ENCODE data around the gene BCAS3.

BCAS3 gene

DNA sequence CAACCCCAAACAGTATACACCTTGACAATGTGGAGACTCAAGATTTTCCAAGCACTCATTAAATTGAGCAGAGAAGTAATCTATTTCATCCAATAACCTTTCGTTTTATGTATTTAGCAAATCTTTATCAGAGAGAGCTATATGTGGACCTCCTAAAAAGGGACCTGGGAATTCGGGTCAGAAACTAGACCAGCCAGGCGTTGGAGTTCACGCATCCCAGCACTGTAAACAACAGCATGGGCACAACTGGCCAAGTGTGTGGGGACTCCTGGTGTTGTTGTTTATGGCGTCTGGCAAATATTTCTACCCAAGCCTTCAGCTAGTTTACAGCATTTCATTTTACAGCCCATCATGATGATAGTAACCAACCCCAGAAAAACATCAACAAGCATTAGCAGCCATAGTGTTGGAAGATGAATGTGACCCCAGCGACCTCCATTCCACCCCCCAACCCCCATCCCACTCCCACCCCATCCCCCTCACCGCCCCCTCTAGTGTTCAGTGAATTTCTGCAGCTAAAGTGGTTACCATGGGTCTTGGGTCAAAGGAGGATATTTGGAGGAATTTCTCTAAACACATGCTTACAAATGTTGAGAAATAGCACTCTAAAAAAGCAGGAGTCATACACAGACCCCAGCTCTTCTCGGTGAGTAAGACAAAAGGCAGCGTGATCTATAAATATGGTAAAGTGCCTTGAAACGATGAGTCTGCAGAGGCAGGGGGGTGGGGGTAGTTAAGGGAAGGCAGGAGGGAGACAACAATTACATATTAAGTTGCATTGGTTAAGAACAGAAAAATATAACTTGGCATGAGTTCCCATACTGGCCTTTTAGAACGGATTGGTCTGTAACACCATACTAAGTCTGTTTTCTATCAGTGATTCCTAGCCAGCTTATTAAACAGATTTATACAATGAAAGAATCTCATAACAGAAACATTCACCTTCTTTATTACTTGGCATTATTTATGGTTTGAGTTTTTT lies 630.5 kb downstream of the BCAS3 start:
- DNase-seq = no peak

DNA sequence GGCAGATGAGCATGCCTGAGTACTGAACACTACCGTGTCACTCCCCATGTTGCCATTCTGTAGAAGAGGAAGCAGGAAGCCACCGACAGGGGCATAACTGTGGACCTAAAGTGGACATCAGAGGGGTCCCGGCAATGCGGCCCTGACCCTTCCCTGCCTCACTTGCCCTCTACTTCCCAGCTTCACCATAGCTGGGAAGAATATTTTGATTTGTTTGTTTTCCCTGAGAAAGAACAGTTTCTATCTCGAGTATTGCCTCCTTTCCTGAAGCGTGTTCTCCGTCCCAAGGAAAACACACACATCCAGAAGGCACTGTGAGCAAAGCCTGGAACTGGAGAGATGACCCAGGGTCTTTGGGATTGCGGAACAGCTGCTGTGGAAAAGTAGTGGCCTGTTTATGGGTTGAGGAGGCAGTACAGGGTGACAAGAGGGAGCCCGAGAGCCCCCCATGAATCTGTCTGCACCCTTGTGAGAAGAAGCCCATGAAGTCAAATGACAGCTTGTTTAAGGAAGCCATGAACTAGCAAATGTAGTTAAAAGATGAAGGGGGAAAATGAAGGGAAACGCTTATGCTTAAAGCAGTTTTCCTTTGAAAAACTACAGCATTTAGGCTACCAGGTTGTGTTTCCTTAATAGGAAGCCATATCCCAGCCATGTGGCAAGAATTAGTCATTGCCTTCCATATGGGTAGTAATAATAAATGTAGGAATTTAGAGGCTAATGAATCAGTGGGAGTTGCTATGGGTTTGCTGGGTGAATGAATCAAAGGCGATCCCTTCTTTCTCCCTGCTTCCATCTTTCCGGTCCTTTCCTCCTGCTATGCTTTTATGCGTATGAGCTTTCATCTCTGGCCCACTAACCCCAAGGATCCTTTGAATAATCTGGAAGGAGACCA lies 632.0 kb downstream of the BCAS3 start:
- no peak for DNase-seq

DNA sequence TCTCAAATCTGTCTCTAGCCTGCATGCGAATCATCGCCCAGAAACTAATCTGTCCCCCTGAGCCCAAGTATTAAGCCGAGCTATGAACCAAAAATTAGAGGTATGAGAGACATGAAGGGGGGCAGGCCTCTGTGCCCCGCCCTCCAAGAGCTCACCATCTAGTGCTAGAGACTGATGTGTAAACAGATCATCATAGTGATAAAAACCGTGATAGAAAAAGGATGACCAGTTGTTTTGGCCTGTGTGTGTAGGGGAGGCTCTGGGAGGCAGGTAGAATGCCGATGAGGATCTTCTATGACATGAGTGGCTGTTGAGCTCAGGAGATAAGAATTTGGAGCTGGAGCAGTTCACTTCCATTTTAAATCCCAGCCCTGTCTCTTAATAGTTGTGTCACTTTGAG lies 632.9 kb downstream of the BCAS3 start:
- DNase-seq = no peak

DNA sequence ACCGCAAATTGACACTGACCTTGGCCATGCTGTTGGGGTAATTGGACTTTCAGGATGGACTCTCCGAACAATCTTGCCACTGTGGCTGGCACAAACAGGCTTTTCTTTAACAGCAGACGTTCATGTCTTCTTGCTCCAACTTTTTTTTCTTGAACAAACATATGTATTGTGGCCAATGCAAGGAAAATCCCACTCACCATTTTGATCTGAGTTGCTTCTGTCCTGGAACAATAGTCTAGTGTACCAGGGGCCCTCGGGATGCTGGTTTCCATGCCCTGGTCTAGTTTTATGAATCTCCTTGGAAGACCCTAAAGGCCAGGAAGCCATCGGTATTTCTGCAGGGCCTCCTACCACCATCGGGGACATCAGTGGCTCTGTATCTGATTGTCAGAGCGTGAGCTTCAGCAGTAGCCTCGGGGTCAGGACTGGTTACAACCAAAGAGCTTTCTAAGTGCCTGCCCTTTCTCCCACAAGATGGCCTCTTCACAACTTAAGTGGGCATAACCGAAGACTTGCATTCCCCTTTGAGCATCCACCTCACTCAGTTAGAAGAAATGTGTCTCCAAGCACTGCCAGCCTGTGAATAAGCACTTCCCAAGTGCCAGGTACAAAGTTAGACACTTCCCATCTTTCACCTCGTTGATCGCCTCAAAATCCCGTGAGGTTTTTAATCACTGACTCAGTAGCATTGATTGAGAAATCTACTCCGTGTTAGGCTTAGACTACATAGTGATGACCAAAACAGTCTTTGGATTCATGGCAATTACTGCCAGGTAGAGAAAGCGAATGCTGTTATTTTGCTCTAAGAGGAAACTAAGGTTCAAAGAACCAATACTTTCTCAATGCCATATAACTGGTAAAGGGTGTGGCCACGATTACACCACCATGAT lies 635.0 kb downstream of the BCAS3 start:
- DNase-seq = no peak

DNA sequence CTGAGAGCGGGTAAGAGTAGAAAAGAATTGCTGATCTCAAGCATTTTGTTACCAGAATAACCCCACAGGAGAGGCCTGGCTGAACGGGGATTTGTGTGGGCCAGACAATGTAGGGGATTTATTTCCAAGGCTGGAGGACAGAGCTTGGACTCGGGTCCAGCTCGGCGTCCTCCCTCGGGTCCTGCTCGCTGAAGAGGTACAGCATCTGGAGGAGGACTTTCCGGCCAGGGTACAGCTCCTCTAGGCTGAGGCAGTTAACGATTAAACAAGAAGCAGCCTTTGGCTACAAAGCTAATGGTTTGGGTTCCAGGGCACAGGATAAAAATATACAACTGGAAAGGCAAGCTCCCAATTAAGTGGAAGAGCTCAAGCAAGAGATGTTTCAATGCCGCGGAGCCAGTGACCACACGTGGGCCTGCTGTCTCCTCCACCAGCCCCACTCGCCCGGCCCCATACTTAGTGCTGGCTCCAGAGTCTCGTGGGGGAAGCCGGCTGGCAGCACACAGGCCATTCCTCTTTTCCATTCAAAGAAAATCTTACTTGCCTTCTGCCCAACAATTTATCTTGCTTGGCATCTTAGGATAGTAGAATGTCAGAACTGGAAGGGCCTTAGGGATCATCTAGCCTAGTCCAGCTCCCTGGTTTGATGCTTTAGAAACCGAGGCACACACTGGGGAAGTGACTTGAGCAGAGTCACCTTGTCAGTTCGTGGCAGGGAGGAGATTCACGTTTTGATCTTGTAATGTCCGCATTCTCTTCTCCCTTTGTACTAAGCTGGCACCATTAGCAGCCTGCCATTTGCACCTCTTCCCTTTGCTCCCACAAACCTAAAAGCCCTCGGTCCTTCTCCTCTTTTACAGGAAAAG lies 636.0 kb downstream of the BCAS3 start:
- no peak for DNase-seq

DNA sequence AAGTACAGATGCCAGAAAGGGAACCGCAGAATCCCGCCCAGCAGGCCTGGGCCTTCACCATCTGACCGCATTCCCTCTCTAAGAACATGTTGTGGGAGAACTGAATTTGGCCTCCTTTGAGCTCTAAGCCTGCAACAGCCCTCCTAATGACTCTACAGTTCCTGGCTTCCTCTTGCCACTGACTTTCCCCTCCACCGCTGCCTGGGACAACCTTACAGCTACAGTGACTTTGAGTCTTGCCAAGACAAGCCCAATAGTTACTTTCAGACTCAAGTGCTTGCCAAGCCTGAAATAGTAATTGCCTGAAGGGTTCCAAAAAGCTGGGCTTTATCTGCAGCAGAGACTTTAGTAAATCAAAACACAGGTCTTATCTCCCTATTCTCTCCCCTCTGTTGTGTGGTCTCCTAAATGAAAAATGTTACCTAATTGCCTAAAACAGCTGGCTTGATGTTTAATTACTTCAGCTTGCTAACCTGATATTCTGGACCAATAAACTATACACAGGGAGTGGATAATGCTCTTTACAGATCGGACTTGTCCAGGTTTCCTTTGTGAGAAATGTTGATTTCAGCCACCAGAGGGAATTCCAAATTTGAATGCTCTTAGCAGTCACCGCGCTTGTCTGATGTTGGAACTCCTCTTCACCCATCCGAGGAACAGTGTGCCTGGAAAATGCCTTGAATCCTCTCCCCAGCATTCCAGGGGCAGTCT lies 636.9 kb downstream of the BCAS3 start:
- DNase-seq = no peak

DNA sequence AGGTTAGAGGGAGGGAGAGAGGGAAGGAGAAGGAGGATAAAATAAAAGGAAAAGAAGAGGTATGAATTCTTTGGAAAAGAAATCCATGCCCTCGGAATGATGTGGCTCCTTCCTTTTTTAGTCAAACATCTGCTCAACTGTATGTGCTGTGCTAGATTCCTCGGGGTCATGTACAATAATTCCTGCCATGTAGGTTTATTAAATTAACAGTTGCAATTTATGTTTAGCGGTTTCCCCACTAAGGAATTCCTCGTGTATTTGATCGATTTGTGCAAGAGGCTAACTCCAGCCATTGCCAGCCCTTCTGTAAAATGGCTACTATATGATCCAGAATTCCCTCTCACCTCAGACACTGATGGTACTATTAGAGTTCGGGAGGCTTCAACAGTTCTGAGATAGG lies 639.0 kb downstream of the BCAS3 start:
- no peak for DNase-seq

DNA sequence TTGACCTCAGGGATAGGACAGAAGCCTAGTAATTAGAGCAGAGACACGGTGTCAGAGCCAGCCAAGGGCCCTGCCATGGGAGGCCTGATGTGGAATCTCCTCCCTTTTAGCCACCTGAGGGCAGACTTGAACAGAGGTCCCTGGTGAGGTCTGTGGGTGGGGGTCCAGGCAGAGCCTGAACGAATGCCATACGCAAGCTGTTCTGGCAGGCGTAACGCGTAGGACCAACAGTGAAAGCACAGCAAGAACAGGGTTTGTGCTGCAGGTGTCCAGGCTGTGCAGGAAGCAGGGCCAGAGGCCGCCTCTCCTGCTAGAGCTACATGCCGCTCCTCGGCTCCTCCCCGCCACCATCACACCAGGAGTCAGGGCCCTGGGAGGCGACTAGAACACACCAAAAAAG lies 640.1 kb downstream of the BCAS3 start:
- DNase-seq = no peak

DNA sequence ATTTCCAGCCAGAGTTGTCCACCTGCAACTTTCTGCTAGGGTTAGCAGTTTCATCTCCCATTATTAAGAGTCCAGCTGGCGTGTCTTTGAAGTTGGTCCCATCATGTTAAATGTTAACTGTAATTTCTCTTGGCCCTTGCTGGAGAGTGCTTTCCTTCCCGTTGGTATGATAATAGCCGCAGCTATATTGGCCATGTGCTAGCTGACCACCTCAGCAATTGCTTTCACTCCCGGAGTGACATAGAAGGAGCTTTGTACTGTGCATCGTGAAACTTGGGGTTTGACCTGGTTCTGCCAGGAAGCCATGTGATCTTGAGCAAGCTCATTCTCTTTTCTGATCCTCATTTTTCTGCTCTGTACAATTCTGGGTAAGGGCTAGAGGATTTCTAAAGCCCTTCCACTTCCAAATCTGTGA lies 641.0 kb downstream of the BCAS3 start:
- DNase-seq = no peak

DNA sequence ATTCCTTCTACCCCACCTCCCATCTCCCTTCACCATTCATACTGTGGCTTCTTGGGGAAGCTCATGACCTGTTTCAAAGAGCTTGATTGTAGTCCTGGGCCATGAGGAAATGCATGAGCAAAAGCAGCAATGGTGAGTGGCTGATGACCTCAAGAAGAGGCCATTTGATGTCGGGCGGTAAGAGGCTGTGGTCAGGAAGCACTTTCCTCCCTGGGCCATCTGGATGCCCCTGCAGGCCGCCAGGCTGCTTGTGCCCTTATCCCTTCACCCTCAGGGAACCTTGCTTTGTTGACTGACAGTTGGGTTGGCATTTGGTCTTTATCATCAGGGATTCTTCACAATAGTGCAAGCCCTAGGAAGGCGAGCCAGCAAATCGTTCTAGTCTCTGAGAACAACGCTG lies 643.7 kb downstream of the BCAS3 start:
- DNase-seq = no peak

DNA sequence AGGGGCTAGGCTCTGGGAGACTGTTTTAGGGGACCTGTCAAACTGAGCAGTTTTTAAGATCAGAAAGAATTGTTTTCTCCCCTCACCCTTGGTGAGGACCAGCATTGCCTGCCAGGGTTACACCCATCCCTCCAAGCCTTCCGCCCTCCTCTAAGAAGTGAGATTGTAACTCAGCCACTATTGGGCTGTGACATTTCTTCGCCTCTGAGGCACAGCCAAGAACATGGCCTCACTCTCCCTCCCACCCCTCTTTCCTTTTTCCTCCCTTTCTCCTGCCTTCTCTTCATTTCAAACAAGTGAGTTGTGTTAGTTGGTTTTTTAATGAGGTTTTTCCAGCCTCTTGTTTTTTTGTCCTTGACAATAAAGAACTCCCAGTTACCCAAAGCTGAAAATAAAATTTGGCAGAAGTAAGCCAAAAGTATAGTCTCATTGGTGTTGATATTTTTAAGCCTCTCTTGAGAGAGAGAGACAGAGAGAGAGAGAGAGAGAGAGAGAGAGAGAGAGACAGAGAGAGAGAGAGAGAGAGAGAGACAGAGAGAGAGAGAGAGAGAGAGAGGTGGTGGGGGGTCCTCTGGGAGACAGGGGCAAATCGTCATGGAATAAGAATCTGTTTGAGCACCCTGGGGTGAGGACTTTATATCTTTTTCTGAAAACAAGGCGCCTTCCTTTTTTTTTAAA lies 644.8 kb downstream of the BCAS3 start:
- DNase-seq = no peak

DNA sequence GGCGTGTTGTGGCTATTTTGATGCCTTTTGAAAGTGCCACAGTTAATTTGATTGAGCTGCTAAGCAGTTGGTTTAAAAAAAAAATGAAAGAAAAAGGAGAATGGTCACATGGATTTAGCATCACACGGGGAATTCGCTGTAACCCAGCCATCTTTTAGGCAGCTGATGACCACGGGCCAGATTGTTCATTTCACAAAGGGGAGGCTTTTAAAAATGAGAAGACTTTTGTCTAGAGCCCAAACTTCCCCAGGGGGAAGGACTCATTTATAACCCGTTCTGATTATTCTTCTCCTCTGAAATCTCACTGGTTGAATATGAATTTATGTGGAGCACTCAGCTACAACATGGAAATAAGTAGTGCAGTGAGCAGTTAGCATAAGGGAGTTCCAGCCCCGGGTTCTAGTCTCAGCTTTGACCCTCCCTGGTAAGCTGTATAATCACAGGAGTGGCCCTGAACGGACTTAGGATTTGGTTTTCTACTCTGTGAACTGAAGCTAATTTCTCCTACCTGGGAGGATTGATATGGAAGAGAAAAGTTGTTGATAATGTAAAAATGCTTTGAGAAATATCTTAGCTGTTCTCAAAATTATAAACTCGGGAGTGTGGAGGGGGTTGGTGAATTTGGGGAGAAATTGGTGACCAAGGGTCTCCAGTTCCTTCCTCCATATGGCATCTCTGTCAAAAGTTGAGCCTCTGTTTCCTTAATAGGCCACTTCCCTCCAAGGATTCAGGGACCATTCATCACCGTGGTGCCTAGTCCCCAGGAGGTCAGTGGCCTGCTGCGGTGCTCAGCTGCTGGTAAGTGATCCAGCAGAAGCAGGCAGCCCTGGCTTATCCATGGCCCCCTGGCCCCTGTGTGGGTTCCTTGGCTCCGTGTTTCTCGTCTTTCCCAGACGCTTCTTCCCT lies 645.6 kb downstream of the BCAS3 start:
- DNase-seq = no peak

DNA sequence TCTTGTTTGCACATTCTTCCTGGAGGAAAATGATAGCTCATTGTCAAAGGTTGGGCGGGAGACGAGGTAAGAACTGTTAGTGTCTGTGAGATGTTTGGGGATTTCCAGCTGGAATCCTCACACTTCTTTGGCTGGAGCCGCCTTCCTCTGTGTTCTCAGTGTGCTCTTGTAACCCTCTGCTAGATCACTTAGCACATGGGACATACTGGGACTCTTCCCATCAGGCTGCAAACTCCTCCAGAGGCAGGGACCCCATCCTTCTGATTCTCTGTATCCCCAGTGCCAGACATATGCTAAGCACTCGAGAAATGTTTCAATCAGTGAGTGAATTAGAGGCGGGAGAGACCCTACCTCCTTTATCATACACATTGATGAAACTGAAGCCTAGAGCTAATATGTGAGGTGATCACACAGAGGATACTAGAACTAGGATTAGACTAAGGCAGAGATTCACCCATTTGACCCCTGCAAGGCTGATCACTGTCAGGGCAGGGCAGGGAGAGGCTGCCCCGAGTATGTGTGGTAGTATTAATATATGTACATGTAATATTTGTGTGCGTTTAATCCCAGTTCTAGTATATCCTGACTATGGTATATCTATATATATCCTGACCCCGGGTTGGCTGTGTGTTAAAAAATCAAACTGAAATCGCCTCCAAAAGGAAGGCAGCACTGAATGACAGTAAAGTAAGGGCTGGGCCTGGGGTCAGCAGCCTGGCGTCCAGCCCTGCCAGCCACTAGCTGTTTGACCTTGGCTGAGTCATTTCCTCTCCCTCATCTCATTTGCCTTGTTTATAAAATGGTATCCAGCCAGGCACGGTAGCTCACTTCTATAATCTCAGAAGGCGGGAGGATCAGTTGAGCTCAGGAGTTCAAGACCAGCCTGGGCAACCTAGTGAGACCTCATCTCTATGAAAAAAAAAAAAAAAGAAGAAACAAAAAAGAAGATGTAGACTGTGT lies 646.5 kb downstream of the BCAS3 start:
- DNase-seq = no peak

DNA sequence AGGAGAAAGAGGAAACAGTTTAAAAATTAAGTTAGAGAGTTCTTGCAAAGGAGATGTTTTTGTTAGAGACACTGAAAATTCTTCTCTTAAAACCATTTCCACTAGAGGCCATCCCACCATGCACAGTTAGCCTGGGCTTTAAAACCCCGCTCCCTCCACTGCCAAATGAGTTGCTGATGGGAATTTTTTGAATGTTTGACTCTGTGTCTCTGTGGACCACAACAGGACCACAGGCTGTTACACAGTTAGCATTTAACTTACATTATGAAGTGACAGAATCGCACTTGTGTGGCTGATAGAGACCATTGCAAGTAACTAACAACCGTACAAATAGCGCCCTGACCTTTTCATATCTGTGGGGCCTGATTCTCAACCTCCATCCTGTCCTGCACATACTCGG lies 647.3 kb downstream of the BCAS3 start:
- DNase-seq = no peak

DNA sequence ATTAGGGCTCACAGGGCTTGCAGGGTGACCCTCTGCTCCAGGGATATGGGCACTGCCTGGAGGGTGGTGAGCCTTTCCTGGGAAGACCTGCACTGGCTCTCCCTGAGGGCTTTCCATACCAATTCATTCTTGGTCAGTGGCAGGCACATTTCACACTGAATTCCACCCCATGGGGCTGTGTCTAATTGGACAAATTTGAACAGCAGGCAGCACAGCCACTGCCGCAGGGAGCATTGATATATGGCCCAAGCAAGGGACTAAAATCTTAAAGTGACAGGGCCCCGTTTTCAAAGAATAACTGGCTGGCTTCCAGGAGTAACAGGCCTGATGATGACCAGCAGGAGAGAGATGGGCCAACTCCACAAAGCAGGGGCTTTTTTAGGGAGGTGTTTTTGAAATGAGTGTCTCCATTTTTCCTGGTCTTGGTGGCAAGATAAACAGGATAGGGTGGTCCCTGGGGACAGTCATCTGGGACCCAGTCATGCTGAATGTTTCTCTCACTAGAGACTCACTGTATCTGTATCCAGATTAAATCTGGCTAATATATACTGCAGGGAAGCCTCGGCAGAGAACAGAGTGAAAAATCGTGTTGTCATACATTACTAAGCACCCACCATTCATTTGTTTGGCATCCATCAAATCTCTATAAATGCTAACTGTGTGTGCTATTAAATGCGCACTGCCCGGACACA lies 647.9 kb downstream of the BCAS3 start:
- DNase-seq = no peak

DNA sequence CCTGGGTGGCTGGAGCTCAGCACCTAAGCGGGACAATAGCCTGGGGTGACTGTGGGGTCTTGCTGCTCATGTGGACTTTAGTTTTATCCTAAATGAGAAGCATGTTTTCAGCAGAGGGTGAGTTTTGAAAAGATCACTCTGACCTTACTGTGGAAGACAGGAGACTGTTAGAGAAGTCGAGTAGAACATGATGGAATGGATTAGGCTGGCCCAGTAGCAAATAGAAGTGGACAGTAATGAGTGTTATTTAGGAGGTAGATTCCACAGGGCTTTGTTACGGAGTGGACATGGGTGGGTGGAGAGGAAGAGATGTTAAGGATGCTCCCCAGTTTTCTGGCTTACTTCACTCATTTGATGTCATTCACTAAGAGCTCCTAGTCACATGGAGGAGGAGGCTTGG lies 648.7 kb downstream of the BCAS3 start:
- DNase-seq = no peak

DNA sequence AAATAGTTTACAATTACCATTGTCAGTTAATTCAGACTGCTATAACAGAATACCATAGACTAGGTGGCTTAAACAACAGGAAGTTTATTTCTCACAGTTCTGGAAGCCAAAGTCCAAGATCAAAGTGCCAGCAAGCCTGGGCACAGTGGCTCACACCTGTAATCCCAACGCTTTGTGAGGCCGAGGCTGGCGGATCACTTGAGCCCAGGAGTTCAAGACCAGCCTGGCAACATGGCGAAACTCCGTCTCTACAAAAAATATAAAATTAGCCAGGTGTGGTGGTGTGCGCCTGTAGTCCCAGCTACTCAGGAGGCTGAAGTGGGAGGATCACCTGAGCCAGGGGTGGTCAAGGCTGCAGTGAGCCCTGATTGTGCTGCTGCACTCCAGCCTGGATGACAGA lies 650.7 kb downstream of the BCAS3 start:
- no peak for DNase-seq
